Endothelial cell of umbilical vein (primary cell): ENCODE measurements around the gene ASXL1. TPM values are rescaled to one million over a fixed set of nuclear protein-coding genes. Genes with fewer than 3 reads are reported as not detected.
A peak's percentile ranks its signal among the peaks of the same experiment; 100 is the strongest.
"Not testable (repeated sequence)": the region's sequence is repeated elsewhere in the genome, so short reads cannot be mapped to it uniquely, and the experiment has no call there.

Source experiments
- BruUV-seq: library from RNA; stranded (reverse); fragments of 400-500 nt; replicated peaks from 2 replicates; lab custom pipeline; 2021; lab: Mats Ljungman, UMichigan
- CTCF ChIA-PET: fragments of 300-600, 350-600 bp; sonication (Branson Sonifier 250); formaldehyde crosslinking; loops from one replicate; lab custom pipeline; 2021; ENCODE audit warnings: antibody characterized with exemption, inconsistent platforms; lab: Charles Lee
- POLR2A ChIA-PET: fragments of 300-600, 350-600 bp; sonication (Branson Sonifier 250); formaldehyde crosslinking; loops from one replicate; lab custom pipeline; 2021; ENCODE audit warnings: antibody characterized with exemption, inconsistent platforms; lab: Charles Lee
- DNase-seq: peaks from one replicate; pipeline ENCODE4 v3.0.0-alpha.2; 2011; ENCODE audit warnings: low read depth, low spot score
- FAIRE-seq: peaks from 2 replicates; lab custom pipeline; 2011; peaks lifted over from hg19 to GRCh38; lab: Jason Lieb, UNC
- H2AFZ ChIP-seq: 2 replicates; pipeline ENCODE4 v1.6.0; 2012; ENCODE audit warnings: low read depth, low read length, control low read depth, inconsistent platforms
- H3K27ac ChIP-seq: 2 replicates; pipeline ENCODE4 v1.5.1; 2011; ENCODE audit warnings: low read depth, mild to moderate bottlenecking, control low read depth, low read length, moderate library complexity; ENCODE audit not compliant: insufficient read depth
- H3K27me3 ChIP-seq, 2 experiments: 2 replicates each; pipeline versions ENCODE4 v1.6.0 to v1.6.1; 2011; ENCODE audit warnings: low read length in 2 of 2, mixed read lengths in 1 of 2; ENCODE audit not compliant: control insufficient read depth in 2 of 2, insufficient read depth in 2 of 2
- H3K36me3 ChIP-seq, 2 experiments: 2 replicates in 1 of 2; 3 replicates in 1 of 2; pipeline ENCODE4 v1.5.1; 2011; ENCODE audit warnings: low read length in 2 of 2, mild to moderate bottlenecking in 1 of 2, moderate library complexity in 1 of 2; ENCODE audit not compliant: control insufficient read depth in 2 of 2, insufficient read depth in 2 of 2; ENCODE audit errors: extremely low read depth in 1 of 2
- H3K4me1 ChIP-seq: 3 replicates; pipeline ENCODE4 v1.5.1; 2011; ENCODE audit warnings: mild to moderate bottlenecking, low read length; ENCODE audit not compliant: control insufficient read depth, insufficient read depth; ENCODE audit errors: extremely low read depth
- H3K4me2 ChIP-seq: 2 replicates; pipeline ENCODE4 v1.6.1; 2011; ENCODE audit warnings: low read length, control low read depth, mixed read lengths; ENCODE audit not compliant: insufficient read depth
- H3K4me3 ChIP-seq, 3 experiments: fragments of 200-600 bp in 1 of 3; sonication (generic), shearing (Covaris generic) in 1 of 3; replicated peaks in 1 of 3; 2 replicates each; pipeline ENCODE4 v1.5.1; 2011 to 2016; ENCODE audit warnings: control low read depth in 3 of 3, low read length in 3 of 3, mild to moderate bottlenecking in 2 of 3, inconsistent platforms in 1 of 3, low read depth in 1 of 3, moderate library complexity in 1 of 3; ENCODE audit not compliant: insufficient read depth in 1 of 3
- H3K79me2 ChIP-seq: 2 replicates; pipeline ENCODE4 v1.6.0; 2012; ENCODE audit warnings: low read length, inconsistent platforms; ENCODE audit not compliant: control insufficient read depth, insufficient read depth
- H3K9ac ChIP-seq: replicated peaks from 2 replicates; pipeline ENCODE3; 2011; ENCODE audit warnings: low read length, control low read depth; ENCODE audit not compliant: insufficient read depth; ENCODE audit errors: extremely low read depth
- H3K9me1 ChIP-seq: replicated peaks from 3 replicates; pipeline ENCODE4 v1.6.0; 2011; ENCODE audit warnings: mild to moderate bottlenecking, low read length; ENCODE audit not compliant: control insufficient read depth, insufficient read depth; ENCODE audit errors: extremely low read depth
- H3K9me3 ChIP-seq: replicated peaks from 2 replicates; pipeline ENCODE4 v1.5.1; 2012; ENCODE audit warnings: low read length, inconsistent platforms; ENCODE audit not compliant: control insufficient read depth, insufficient read depth
- H4K20me1 ChIP-seq: replicated peaks from 2 replicates; pipeline ENCODE3; 2011; ENCODE audit warnings: mild to moderate bottlenecking, low read length; ENCODE audit not compliant: control insufficient read depth, insufficient read depth; ENCODE audit errors: extremely low read depth
- CTCF ChIP-seq, 2 donors: IDR thresholded peaks; 1 replicate in 1 of 2; 2 replicates in 1 of 2; pipeline ENCODE4 v1.5.1; 2011; ENCODE audit warnings: low read length in 2 of 2, mild to moderate bottlenecking in 2 of 2, moderate library complexity in 2 of 2, control low read depth in 1 of 2, inconsistent platforms in 1 of 2, low read depth in 1 of 2; ENCODE audit not compliant: insufficient read depth in 1 of 2; ENCODE audit errors: extremely low read depth in 1 of 2
- EZH2 ChIP-seq: IDR thresholded peaks from 2 replicates; pipeline ENCODE4 v1.6.1; 2012; ENCODE audit warnings: borderline replicate concordance, low read depth, mild to moderate bottlenecking, moderate library complexity, low read length, inconsistent platforms; ENCODE audit not compliant: severe bottlenecking
- FOS ChIP-seq: IDR thresholded peaks from 2 replicates; pipeline ENCODE4 v1.6.1; 2011; ENCODE audit warnings: mild to moderate bottlenecking, low read length, moderate library complexity, borderline replicate concordance; ENCODE audit not compliant: insufficient read depth
- GATA2 ChIP-seq: IDR thresholded peaks from 2 replicates; pipeline ENCODE4 v1.7.0; 2011; ENCODE audit warnings: low read depth, mild to moderate bottlenecking, moderate library complexity, mixed read lengths, low read length; ENCODE audit not compliant: insufficient read length, insufficient read depth
- JUN ChIP-seq: IDR thresholded peaks from 2 replicates; pipeline ENCODE4 v1.6.1; 2011; ENCODE audit warnings: borderline replicate concordance, low read depth; ENCODE audit not compliant: insufficient read length, insufficient read depth
- MAX ChIP-seq: IDR thresholded peaks from 2 replicates; pipeline ENCODE4 v1.6.1; 2011; ENCODE audit not compliant: insufficient read depth, insufficient read length
- MYC ChIP-seq: IDR thresholded peaks from one replicate; pipeline ENCODE4 v1.6.1; 2011; ENCODE audit warnings: mild to moderate bottlenecking, low read depth, low read length
- POLR2A ChIP-seq: IDR thresholded peaks from 2 replicates; pipeline ENCODE4 v1.6.1; 2012; ENCODE audit warnings: low read depth, mild to moderate bottlenecking, control low read depth, low read length
- POLR2AphosphoS5 ChIP-seq: IDR thresholded peaks from 2 replicates; pipeline ENCODE4 v1.6.1; 2012; ENCODE audit warnings: low read depth, mild to moderate bottlenecking, control low read depth, low read length, moderate library complexity; ENCODE audit not compliant: insufficient read depth
- dilution Hi-C: fragments of 300-500 bp; cut with MboI; formaldehyde crosslinking; loops from one replicate; pipeline ENCODE4 v1.15.0; 2019; ENCODE audit warnings: low sequenced_read_pairs; ENCODE audit not compliant: extremely low pct_ligation_motif_present
- intact Hi-C: fragments of 100-400 bp; cut with micrococcal nuclease; formaldehyde crosslinking; loops from one replicate; pipeline ENCODE4 v1.10.0; 2022
- polyA plus RNA-seq, 4 experiments: library from polyadenylated mRNA; depleted of rRNA in 3 of 4; stranded (reverse) in 3 of 4; unstranded in 1 of 4; fragments of >200 nt; gene quantifications; 2 replicates each; pipeline versions ENCODE4 v1.2.1 to v1.2.3, GENCODE V29; 2011 to 2012; ENCODE audit warnings: missing spikeins in 1 of 4
- total RNA-seq: library from RNA; stranded (reverse); gene quantifications from 2 replicates; pipeline ENCODE4 v1.2.3, GENCODE V29; 2021

Gene ASXL1
- total and polyA plus RNA-seq, 2 donors (not counting 3 experiments of a cell fraction or from before 2014, with no cell fraction given): 45.4 to 101 TPM

- peaks cover 0 to 8% of the 10 kb centered on the region in 2 experiments for H3K36me3 ChIP-seq
- no peak overlapping the region for H3K27ac ChIP-seq
- FAIRE-seq (peak; percentile 42), DNase-seq (no peak)
- dilution Hi-C loops (no loop called here), intact Hi-C loops (no loop called here)
- ChIA-PET CTCF (interaction anchor here (0.7 kb wide), 1 partner anchor 121 kb away, joined by 3 read pairs; no protein-coding TSS in a partner anchor), POLR2A (no interaction called here)
- no peak overlapping the region for H2AFZ ChIP-seq
- no peaks in the 10 kb centered on the region for H3K9me3 ChIP-seq
- H3K27me3 ChIP-seq: no peaks in the 10 kb centered on the region
- H3K4me2 ChIP-seq: no peak overlapping the region
- no peaks in the 10 kb centered on the region for H3K79me2 ChIP-seq
- H3K9me1 ChIP-seq: no peaks in the 10 kb centered on the region
- H4K20me1 ChIP-seq: no peaks in the 10 kb centered on the region
- TF ChIP-seq GATA2 (no peak), MYC (no peak), POLR2AphosphoS5 (no peak), FOS (no peak), MAX (no peak), EZH2 (no peak), POLR2A (no peak), JUN (no peak), CTCF (IDR thresholded peaks at IDR 0.05; ENCODE audit: extremely low read depth in 1 of 2, insufficient read depth in 1 of 2, low read depth in 1 of 2, low read length in 2 of 2) (no peak)
- no TSS peak for BruUV-seq
- H3K4me3 ChIP-seq: no peak overlapping the region
- no peak overlapping the region for H3K9ac ChIP-seq
- H3K4me1 ChIP-seq: peaks cover 9% of the 10 kb centered on the region
These were observed 36.7 kb upstream of the ASXL1 start for GRCh38 chr20:32321390-32321789.

- H3K4me3 ChIP-seq, CTCF ChIA-PET, H3K4me2 ChIP-seq, POLR2A ChIA-PET, H3K36me3 ChIP-seq, FAIRE-seq, H3K9me1 ChIP-seq, H3K79me2 ChIP-seq, H4K20me1 ChIP-seq, intact Hi-C loops, H3K9ac ChIP-seq, H3K27ac ChIP-seq, BruUV-seq, H2AFZ ChIP-seq, dilution Hi-C loops, H3K9me3 ChIP-seq, H3K27me3 ChIP-seq, DNase-seq: not testable (repeated sequence)
- peaks cover 17% of the 10 kb centered on the region for H3K4me1 ChIP-seq
These were observed 35.9 kb upstream of the ASXL1 start for GRCh38 chr20:32322260-32322659.

GRCh38 chr20:32323761-32324160 is 34.4 kb upstream of the ASXL1 start:
- H3K79me2 ChIP-seq, H3K4me3 ChIP-seq, H3K4me2 ChIP-seq, H2AFZ ChIP-seq, dilution Hi-C loops, DNase-seq, H3K27ac ChIP-seq, H3K9ac ChIP-seq, H3K9me3 ChIP-seq, POLR2A ChIA-PET, H4K20me1 ChIP-seq, intact Hi-C loops, H3K9me1 ChIP-seq, H3K27me3 ChIP-seq, CTCF ChIA-PET, FAIRE-seq, BruUV-seq, H3K36me3 ChIP-seq: not testable (repeated sequence)
- H3K4me1 ChIP-seq: peaks cover 20% of the 10 kb centered on the region
